Measurements from ENCODE around the gene SIRT5. TPM values are rescaled to one million over a fixed set of nuclear protein-coding genes. Genes with fewer than 3 reads are reported as not detected.

SIRT5 gene
- total RNA-seq, 1 donor from 2014 or later, result 11.0 TPM

DNA sequence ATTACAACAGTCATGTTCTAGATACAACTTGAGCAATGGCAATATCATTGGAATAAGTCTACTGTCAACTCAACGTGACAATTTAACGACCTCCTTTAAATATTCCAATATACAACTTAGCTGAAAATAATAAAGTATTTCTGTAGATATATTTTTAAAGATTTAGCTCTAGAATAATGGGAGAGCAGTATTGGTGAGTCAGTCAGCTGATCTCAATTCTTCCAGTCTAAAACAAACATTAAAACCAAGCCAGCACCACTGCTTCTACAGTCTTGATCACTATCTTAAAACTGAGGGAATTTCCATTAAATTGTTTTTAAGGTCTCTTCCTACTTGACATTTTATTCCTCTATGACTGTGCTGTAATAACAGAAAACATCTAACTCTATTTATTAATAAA, 78.9 kb downstream of the SIRT5 start:
- ATAC-seq, result no peak
- intact Hi-C loops (cut with DNase I), result no loop called here

DNA sequence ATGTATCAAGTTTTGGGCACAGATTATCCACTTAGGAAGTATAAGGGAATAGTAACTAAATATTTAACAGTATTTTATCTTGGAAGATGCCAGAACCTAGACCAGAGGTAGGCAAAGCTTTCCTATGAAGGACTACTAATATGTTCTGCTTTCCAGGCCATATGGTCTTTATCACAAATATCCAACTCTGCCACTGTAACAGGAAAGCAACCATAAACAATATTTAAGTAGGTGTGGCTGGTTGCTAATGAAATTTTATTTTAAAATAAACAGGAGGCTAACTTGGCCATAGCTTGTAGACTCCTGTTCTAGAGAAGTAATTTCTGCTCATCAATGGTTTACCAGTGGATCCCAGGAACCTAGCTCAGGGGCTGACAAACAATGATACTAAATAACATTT, 80.1 kb downstream of the SIRT5 start:
- no peak for TF ChIP-seq CTCF (IDR thresholded peaks at IDR 0.05)
- Histone ChIP-seq H3K4me1 (no peaks in the 10 kb centered on the region), H3K4me3 (no peak overlapping the region), H3K9me3 (no peaks in the 10 kb centered on the region), H3K36me3 (no peaks in the 10 kb centered on the region), H3K27me3 (no peaks in the 10 kb centered on the region), H3K27ac (no peak overlapping the region)
- intact Hi-C loops (cut with DNase I), result no loop called here
- DNase-seq (no peak), ATAC-seq (no peak)

More for the DNA sequence above, 78.9 kb downstream of the SIRT5 start:
- no peaks in the 10 kb centered on the region for H3K4me1 ChIP-seq
- no peak overlapping the region for H3K27ac ChIP-seq
- no peak for DNase-seq
- H3K4me3 ChIP-seq, result no peak overlapping the region
- H3K36me3 ChIP-seq, result no peaks in the 10 kb centered on the region
- H3K27me3 ChIP-seq, result no peaks in the 10 kb centered on the region
- no peak for TF ChIP-seq CTCF (IDR thresholded peaks at IDR 0.05)
- H3K9me3 ChIP-seq, result no peaks in the 10 kb centered on the region

- Histone ChIP-seq H3K4me3 (no peak overlapping the region), H3K27ac (no peak overlapping the region), H3K9me3 (no peaks in the 10 kb centered on the region), H3K4me1 (peaks cover under 1% of the 10 kb centered on the region), H3K27me3 (no peaks in the 10 kb centered on the region), H3K36me3 (no peaks in the 10 kb centered on the region)
- no peak for TF ChIP-seq CTCF (IDR thresholded peaks at IDR 0.05)
- intact Hi-C loops (cut with DNase I), result no loop called here
- DNase-seq, result no peak
- no peak for ATAC-seq
These were observed 81.3 kb downstream of the SIRT5 start for GRCh38 chr6:13655700-13656099.

DNA sequence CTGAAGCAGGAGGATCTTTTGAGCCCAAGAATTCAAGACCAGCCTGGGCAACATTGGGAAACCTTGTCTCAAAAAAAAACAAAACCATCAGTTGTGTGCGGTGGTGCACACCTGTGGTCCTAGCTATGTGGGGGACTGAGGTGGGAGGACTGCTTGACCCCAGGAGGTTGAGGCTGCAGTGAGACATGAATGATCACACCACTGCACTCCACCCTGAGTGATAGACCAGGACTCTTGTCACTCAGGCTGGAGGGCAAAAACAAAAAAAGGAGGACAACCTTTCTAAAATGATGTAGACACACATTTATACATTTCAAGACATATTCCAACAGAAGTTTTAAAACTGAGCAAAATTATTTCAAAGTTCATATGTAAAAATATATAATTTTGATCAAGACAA, 85.9 kb downstream of the SIRT5 start:
- Histone ChIP-seq H3K27ac (no peak overlapping the region), H3K9me3 (no peaks in the 10 kb centered on the region), H3K36me3 (no peaks in the 10 kb centered on the region), H3K4me1 (peaks cover 6% of the 10 kb centered on the region), H3K4me3 (no peak overlapping the region), H3K27me3 (no peaks in the 10 kb centered on the region)
- ATAC-seq (no peak), DNase-seq (no peak)
- intact Hi-C loops (cut with DNase I), result no loop called here
- no peak for TF ChIP-seq CTCF (IDR thresholded peaks at IDR 0.05)

DNA sequence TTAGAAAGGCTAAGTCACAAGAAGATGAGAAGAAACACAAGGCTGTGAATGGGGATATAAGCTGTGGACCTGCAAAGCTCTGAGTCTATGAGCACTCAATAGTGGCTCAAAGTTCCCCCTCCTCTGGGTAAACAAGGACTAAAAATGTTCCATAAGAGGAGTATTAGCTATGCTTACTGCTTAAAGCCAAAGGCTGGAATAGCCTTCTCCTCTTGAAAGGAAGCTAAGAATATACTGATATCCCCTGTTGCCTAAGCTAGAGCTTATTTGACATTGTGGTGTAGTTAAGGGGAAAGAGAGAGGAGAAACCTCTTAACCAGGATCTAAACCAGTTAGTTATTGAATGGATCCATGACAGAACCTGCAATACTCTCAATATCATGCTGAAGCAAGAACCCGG, 86.5 kb downstream of the SIRT5 start:
- no peaks in the 10 kb centered on the region for H3K9me3 ChIP-seq
- no peak for TF ChIP-seq CTCF (IDR thresholded peaks at IDR 0.05)
- H3K27ac ChIP-seq, result no peak overlapping the region
- H3K4me3 ChIP-seq, result no peak overlapping the region
- H3K4me1 ChIP-seq, result peaks cover 6% of the 10 kb centered on the region
- ATAC-seq, result no peak
- H3K36me3 ChIP-seq, result no peaks in the 10 kb centered on the region
- intact Hi-C loops (cut with DNase I), result no loop called here
- DNase-seq, result no peak
- H3K27me3 ChIP-seq, result no peaks in the 10 kb centered on the region

GRCh38 chr6:13661647-13662046, 87.2 kb downstream of the SIRT5 start:
- DNase-seq (no peak), ATAC-seq (no peak)
- intact Hi-C loops (cut with DNase I), result no loop called here
- no peaks in the 10 kb centered on the region for H3K36me3 ChIP-seq
- TF ChIP-seq CTCF (IDR thresholded peaks at IDR 0.05), result no peak
- H3K9me3 ChIP-seq, result no peaks in the 10 kb centered on the region
- no peak overlapping the region for H3K27ac ChIP-seq
- no peaks in the 10 kb centered on the region for H3K27me3 ChIP-seq
- peaks cover 8% of the 10 kb centered on the region for H3K4me1 ChIP-seq
- no peak overlapping the region for H3K4me3 ChIP-seq
